GM19397 (cell line): Measurements from ENCODE around the gene PBX1.
"Not testable (repeated sequence)": the region's sequence is repeated elsewhere in the genome, so short reads cannot be mapped to it uniquely, and the experiment has no call there.

ENCODE experiments used
- ATAC-seq: cut with Tn5 transposase; IDR thresholded peaks from one replicate; pipeline ENCODE4 v1.9.1; 2021; ENCODE audit warnings: mild to moderate bottlenecking, moderate library complexity; ENCODE audit not compliant: unreplicated experiment

PBX1 gene

GRCh38 chr1:164637461-164638375 is 78.7 kb downstream of the PBX1 start:
- ATAC-seq, result no peak

GRCh38 chr1:164638492-164639202 is 79.7 kb downstream of the PBX1 start:
- no peak for ATAC-seq

DNA sequence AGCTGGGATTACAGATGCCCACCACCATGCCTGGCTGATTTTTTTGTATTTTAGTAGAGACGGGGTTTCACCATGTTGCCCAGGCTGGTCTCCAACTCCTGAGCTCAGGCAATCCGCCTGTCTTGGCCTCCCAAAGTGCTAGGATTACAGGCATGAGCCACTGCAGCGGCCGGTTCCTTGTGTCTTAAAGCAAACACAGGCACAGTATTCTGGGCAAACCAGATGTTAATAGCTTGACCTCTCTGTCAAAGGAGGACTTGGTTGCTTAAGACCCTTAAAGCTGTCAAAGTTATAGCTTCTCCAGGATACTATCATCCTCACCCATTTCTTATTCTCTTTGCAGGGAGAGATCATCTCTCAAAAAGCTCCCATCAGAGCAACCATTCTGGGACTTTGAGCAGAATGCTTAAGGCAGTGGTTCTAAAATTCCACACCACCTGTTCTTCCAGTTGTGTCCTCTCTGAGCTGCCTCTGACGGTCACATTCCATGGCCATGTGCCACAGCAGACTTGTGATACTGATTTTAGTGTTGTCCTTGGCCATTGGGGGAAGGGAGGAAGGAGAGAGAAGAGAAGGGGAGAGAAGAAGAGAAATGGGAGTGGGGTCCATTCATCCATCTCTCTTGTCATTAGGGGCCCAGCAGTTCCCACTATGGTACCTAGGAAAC is 81.8 kb downstream of the PBX1 start:
- ATAC-seq, result no peak

- no peak for ATAC-seq
Observed at GRCh38 chr1:164641353-164641730, 82.4 kb downstream of the PBX1 start.

GRCh38 chr1:164643018-164643417 is 84.0 kb downstream of the PBX1 start:
- ATAC-seq, result no peak

DNA sequence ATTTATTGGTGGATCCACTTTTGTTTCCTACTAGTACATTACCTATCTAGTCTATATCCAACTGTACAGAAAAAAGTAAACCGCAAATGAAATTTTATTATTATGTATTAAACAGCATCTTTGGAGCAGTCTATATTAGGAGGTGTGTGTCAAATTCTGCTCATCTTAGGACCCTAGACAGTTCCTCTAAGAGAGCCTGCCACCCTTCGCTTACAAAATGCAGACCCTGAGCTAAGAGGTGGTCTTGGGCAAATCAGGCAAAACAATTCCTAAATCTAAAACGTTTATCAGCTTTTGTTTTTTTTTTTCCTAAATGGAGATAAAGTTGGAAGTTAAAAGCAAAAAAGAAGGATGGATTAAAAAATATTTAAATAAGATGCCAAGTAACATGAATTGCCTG is 85.3 kb downstream of the PBX1 start:
- no peak for ATAC-seq

GRCh38 chr1:164644774-164645644 is 86.0 kb downstream of the PBX1 start:
- ATAC-seq, result no peak

GRCh38 chr1:164645921-164646320 is 86.9 kb downstream of the PBX1 start:
- ATAC-seq, result no peak

- ATAC-seq, result no peak
Observed at GRCh38 chr1:164647211-164647610, 88.2 kb downstream of the PBX1 start.

- no peak for ATAC-seq
Observed at GRCh38 chr1:164648636-164649035, 89.7 kb downstream of the PBX1 start.

DNA sequence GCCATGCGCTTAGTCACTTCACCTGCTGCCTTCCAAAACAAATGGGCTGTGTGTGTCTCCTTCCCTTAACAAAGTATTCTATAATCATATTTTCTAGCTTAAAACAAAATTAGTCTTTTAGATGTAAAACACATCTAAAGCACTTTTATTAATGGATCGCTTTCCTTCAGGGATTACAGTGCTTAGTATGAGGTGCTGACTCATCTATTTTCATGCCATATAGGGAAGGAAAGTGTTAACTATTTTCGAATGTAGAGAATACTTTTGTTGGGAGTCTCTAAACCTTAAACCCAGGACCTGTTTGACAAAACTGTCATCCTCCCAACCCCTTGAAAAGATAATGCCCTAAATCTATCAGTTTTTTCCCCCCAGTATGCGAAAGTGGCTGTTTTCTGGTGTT is 90.2 kb downstream of the PBX1 start:
- no peak for ATAC-seq

DNA sequence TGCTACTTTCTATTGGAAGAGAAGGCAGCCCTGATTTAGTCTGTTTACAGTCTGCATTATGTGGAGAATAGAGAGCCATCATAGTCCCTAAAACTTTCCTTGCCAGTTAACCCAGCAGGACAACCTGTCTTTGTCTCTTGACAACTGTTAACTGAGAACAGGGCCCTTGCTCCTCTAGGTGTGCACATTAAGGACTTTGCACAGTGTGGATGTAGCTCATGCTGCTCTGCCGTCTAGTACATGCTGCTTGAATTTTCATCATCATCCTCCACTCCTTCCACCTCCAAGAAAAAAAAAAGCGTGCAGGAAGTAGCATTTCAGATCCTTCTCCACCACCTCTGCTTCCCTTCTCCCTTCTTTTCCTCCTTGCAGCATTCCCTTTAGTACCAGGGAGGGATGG is 91.5 kb downstream of the PBX1 start:
- no peak for ATAC-seq

DNA sequence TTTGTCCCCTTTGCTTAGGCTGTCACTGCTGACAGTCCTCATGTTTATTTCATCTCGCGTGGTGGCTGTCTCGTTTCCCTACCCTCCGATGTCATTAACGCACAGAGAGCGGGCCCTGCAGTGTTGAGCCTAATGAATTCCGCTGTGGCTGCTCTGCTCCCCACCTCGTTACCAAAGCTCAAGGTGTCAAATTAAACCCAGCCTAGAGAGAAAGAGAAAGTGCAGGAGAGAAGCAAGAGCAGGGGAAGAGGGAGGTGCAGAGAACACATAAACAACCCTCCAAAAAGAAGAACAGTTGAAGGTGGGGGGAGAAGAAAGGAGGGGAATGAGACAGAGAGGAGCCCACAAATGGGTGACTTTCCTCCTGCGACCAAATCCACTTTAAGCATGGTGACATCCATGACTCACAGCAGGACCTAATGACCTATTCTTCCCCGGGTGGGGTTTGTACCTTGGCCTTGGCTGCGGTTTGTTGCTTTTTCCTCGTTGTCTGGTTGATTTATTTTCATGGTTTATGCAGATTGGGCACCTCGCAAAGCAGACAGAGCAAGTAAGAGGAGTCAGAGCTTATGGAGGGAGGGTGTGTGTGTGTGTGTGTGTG is 92.5 kb downstream of the PBX1 start:
- no peak for ATAC-seq

- ATAC-seq, result not testable (repeated sequence)
Observed at GRCh38 chr1:164652969-164653368, 94.0 kb downstream of the PBX1 start.

GRCh38 chr1:164653705-164654104 is 94.7 kb downstream of the PBX1 start:
- ATAC-seq, result no peak

GRCh38 chr1:164654200-164654599 is 95.2 kb downstream of the PBX1 start:
- no peak for ATAC-seq

DNA sequence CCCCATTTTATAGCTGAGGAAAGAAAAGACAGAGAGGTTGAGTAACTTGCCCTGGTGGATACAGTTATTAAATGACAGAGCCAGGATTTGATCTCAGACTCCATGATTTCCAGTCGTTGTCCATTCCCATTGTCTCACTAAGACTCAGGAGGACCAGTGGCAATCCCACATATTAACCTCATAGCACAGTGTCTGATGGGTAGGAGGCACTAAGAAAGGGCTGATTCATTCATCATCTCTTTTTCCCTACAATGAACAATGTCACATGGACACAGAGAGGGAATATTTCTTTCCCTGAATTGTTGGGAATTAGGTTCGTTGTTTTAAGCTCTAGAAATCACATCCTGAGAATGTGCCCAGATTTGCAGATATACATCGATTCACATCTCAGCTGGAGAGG is 99.9 kb downstream of the PBX1 start:
- ATAC-seq, result no peak

- peak; percentile 27 for ATAC-seq
Observed at GRCh38 chr1:164659621-164660411, 100.8 kb downstream of the PBX1 start.

DNA sequence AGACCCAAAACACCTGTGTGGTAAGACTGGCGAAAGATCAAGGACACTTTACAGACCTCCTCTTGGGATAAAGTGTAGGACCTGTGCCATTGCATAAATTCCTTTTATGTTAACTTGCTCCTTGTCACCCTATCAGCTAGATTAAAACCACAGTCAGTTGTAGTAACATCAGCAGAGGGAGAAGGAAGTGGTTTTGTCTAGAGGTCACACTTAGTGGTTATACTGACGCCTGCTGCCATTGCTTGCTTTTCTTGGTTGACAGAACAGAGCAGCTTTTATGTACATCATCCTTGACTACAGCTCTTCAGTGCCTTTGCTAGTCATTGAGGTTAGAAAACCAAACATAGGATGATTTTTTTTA is 101.4 kb downstream of the PBX1 start:
- ATAC-seq, result peak; percentile 77

- ATAC-seq, result no peak
Observed at GRCh38 chr1:164660775-164661174, 101.8 kb downstream of the PBX1 start.
